Measurements from ENCODE around the gene MAMLD1.

MAMLD1 gene

GRCh38 chrX:150502091-150502490, 139.0 kb downstream of the MAMLD1 start:
- no peak for DNase-seq (ENCODE audit: low spot score)

GRCh38 chrX:150502979-150503897, 140.1 kb downstream of the MAMLD1 start:
- DNase-seq (ENCODE audit: low spot score): no peak

GRCh38 chrX:150503898-150504219, 140.7 kb downstream of the MAMLD1 start:
- DNase-seq (ENCODE audit: low spot score): no peak

GRCh38 chrX:150504397-150505182, 141.5 kb downstream of the MAMLD1 start:
- no peak for DNase-seq (ENCODE audit: low spot score)

GRCh38 chrX:150506020-150506419, 142.9 kb downstream of the MAMLD1 start:
- DNase-seq (ENCODE audit: low spot score): no peak

- DNase-seq (ENCODE audit: low spot score): no peak
These were observed 143.4 kb downstream of the MAMLD1 start for GRCh38 chrX:150506486-150506885.

GRCh38 chrX:150507251-150507856, 144.2 kb downstream of the MAMLD1 start:
- DNase-seq (ENCODE audit: low spot score): no peak

- DNase-seq (ENCODE audit: low spot score): no peak
These were observed 144.9 kb downstream of the MAMLD1 start for GRCh38 chrX:150508018-150508417.

GRCh38 chrX:150508451-150509367, 145.6 kb downstream of the MAMLD1 start:
- no peak for DNase-seq (ENCODE audit: low spot score)

GRCh38 chrX:150509703-150510102, 146.6 kb downstream of the MAMLD1 start:
- no peak for DNase-seq (ENCODE audit: low spot score)

GRCh38 chrX:150512461-150512901, 149.4 kb downstream of the MAMLD1 start:
- no peak for DNase-seq (ENCODE audit: low spot score)

GRCh38 chrX:150513544-150513943, 150.4 kb downstream of the MAMLD1 start:
- no peak for DNase-seq (ENCODE audit: low spot score)

GRCh38 chrX:150514462-150514861, 151.3 kb downstream of the MAMLD1 start:
- no peak for DNase-seq (ENCODE audit: low spot score)

GRCh38 chrX:150515801-150516200, 152.7 kb downstream of the MAMLD1 start:
- no peak for DNase-seq (ENCODE audit: low spot score)

GRCh38 chrX:150517303-150517910, 154.3 kb downstream of the MAMLD1 start:
- no peak for DNase-seq (ENCODE audit: low spot score)

- DNase-seq (ENCODE audit: low spot score): no peak
These were observed 159.4 kb downstream of the MAMLD1 start for GRCh38 chrX:150522494-150522893.

- DNase-seq (ENCODE audit: low spot score): no peak
These were observed 162.2 kb downstream of the MAMLD1 start for GRCh38 chrX:150525061-150525919.

- no peak for DNase-seq (ENCODE audit: low spot score)
These were observed 163.6 kb downstream of the MAMLD1 start for GRCh38 chrX:150526692-150527091.

- DNase-seq (ENCODE audit: low spot score): no peak
These were observed 164.0 kb downstream of the MAMLD1 start for GRCh38 chrX:150527108-150527507.

GRCh38 chrX:150529587-150529986, 166.5 kb downstream of the MAMLD1 start:
- DNase-seq (ENCODE audit: low spot score): no peak
